Neural crest cell (in vitro differentiated cells): ENCODE data around the gene SLC26A5. TPM values are rescaled to one million over a fixed set of nuclear protein-coding genes. Genes with fewer than 3 reads are reported as not detected.

Source experiments
- DNase-seq: peaks from one replicate; pipeline ENCODE4 v3.0.0; 2021; ENCODE audit warnings: low read depth, mixed read lengths, low spot score
- H3K27ac Mint-ChIP-seq: one replicate; pipeline ENCODE4 v1.8.0; 2021; ENCODE audit warnings: mild to moderate bottlenecking, mixed read lengths; ENCODE audit not compliant: unreplicated experiment
- H3K27me3 Mint-ChIP-seq: 2 replicates; pipeline ENCODE4 v1.8.0; 2021; ENCODE audit warnings: low read depth, mild to moderate bottlenecking, mixed read lengths
- H3K36me3 Mint-ChIP-seq: 2 replicates; pipeline ENCODE4 v1.8.0; 2021; ENCODE audit warnings: low read depth, mild to moderate bottlenecking, mixed read lengths
- H3K4me1 Mint-ChIP-seq: 2 replicates; pipeline ENCODE4 v1.8.0; 2021; ENCODE audit warnings: mixed read lengths
- H3K4me3 Mint-ChIP-seq: one replicate; pipeline ENCODE4 v1.8.0; 2021; ENCODE audit warnings: mild to moderate bottlenecking, mixed read lengths
- H3K9me3 Mint-ChIP-seq: 2 replicates; pipeline ENCODE4 v1.8.0; 2021; ENCODE audit warnings: mixed read lengths
- CTCF ChIP-seq: fragments of 200-600 bp; sonication (generic); conservative IDR thresholded peaks from 2 replicates; pipeline ENCODE4 v1.5.0; 2021; ENCODE audit warnings: antibody characterized with exemption, mild to moderate bottlenecking
- total RNA-seq: library from RNA; stranded (reverse); gene quantifications from 2 replicates; pipeline ENCODE4 v1.2.1, GENCODE V29; 2021

The SLC26A5 gene
- total RNA-seq, 1 donor from 2014 or later, result not detected

GRCh38 chr7:103439661-103440060 is 6.3 kb downstream of the SLC26A5 start:
- Mint-ChIP-seq H3K36me3 (no peaks in the 10 kb centered on the region), H3K4me1 (no peaks in the 10 kb centered on the region), H3K9me3 (no peaks in the 10 kb centered on the region), H3K4me3 (no peak overlapping the region), H3K27ac (no peak overlapping the region), H3K27me3 (peaks cover 90% of the 10 kb centered on the region)
- DNase-seq, result no peak
- no peak for TF ChIP-seq CTCF

GRCh38 chr7:103437623-103438022 is 8.4 kb downstream of the SLC26A5 start:
- no peaks in the 10 kb centered on the region for H3K4me1 Mint-ChIP-seq
- no peak for TF ChIP-seq CTCF
- no peak overlapping the region for H3K4me3 Mint-ChIP-seq
- DNase-seq, result no peak
- H3K27me3 Mint-ChIP-seq, result peaks cover 75% of the 10 kb centered on the region
- H3K27ac Mint-ChIP-seq, result no peak overlapping the region
- no peaks in the 10 kb centered on the region for H3K36me3 Mint-ChIP-seq
- H3K9me3 Mint-ChIP-seq, result peaks cover 4% of the 10 kb centered on the region

- Mint-ChIP-seq H3K36me3 (no peaks in the 10 kb centered on the region), H3K4me1 (no peaks in the 10 kb centered on the region), H3K27me3 (peaks cover 41% of the 10 kb centered on the region), H3K4me3 (no peak overlapping the region), H3K27ac (no peak overlapping the region), H3K9me3 (peaks cover 4% of the 10 kb centered on the region)
- no peak for TF ChIP-seq CTCF
- DNase-seq, result no peak
Observed at GRCh38 chr7:103432712-103433111, 13.3 kb downstream of the SLC26A5 start.

- Mint-ChIP-seq H3K4me1 (no peaks in the 10 kb centered on the region), H3K27me3 (peaks cover 36% of the 10 kb centered on the region), H3K4me3 (no peak overlapping the region), H3K27ac (no peak overlapping the region), H3K9me3 (peaks cover 2% of the 10 kb centered on the region), H3K36me3 (no peaks in the 10 kb centered on the region)
- no peak for TF ChIP-seq CTCF
- DNase-seq, result no peak
Observed at GRCh38 chr7:103425177-103425576, 20.8 kb downstream of the SLC26A5 start.

- no peak for TF ChIP-seq CTCF
- H3K9me3 Mint-ChIP-seq, result peaks cover 2% of the 10 kb centered on the region
- no peak overlapping the region for H3K27ac Mint-ChIP-seq
- H3K4me1 Mint-ChIP-seq, result no peaks in the 10 kb centered on the region
- H3K27me3 Mint-ChIP-seq, result peaks cover 37% of the 10 kb centered on the region
- H3K4me3 Mint-ChIP-seq, result no peak overlapping the region
- DNase-seq, result no peak
- no peaks in the 10 kb centered on the region for H3K36me3 Mint-ChIP-seq
Observed at GRCh38 chr7:103423467-103424179, 22.4 kb downstream of the SLC26A5 start.
